Parathyroid adenoma (tissue), 2 donors: Measurements from ENCODE around the gene ROBO1.
"Not testable (repeated sequence)": the region's sequence is repeated elsewhere in the genome, so short reads cannot be mapped to it uniquely, and the experiment has no call there.

Experiments
- H2AFZ ChIP-seq: fragments of 300-600 bp; sonication (generic); one replicate; pipeline ENCODE4 v1.7.0; 2017; ENCODE audit warnings: antibody characterized with exemption, mild to moderate bottlenecking
- H3K27ac ChIP-seq: fragments of 300-600 bp; sonication (generic); one replicate; pipeline ENCODE4 v1.7.0; 2017
- H3K27me3 ChIP-seq: fragments of 300-600 bp; sonication (generic); one replicate; pipeline ENCODE4 v1.7.0; 2017; ENCODE audit warnings: low read length; ENCODE audit not compliant: control insufficient read depth, insufficient read depth
- H3K36me3 ChIP-seq: fragments of 300-600 bp; sonication (generic); one replicate; pipeline ENCODE4 v1.7.0; 2017; ENCODE audit warnings: low read length; ENCODE audit not compliant: control insufficient read depth, insufficient read depth
- H3K4me1 ChIP-seq: fragments of 300-600 bp; sonication (generic); one replicate; pipeline ENCODE4 v1.7.0; 2017; ENCODE audit warnings: control low read depth
- H3K4me2 ChIP-seq: fragments of 300-600 bp; sonication (generic); one replicate; pipeline ENCODE4 v1.7.0; 2017; ENCODE audit warnings: low read length
- H3K4me3 ChIP-seq: fragments of 300-600 bp; sonication (generic); one replicate; pipeline ENCODE4 v1.7.0; 2017; ENCODE audit warnings: low read depth, low read length
- H3K79me2 ChIP-seq: fragments of 300-600 bp; sonication (generic); one replicate; pipeline ENCODE4 v1.7.0; 2017; ENCODE audit warnings: control low read depth
- H3K9ac ChIP-seq: fragments of 300-600 bp; sonication (generic); one replicate; pipeline ENCODE4 v1.7.0; 2017; ENCODE audit warnings: mild to moderate bottlenecking
- H3K9me3 ChIP-seq: fragments of 300-600 bp; sonication (generic); one replicate; pipeline ENCODE4 v1.7.0; 2017; ENCODE audit warnings: low read length; ENCODE audit not compliant: control insufficient read depth
- CTCF ChIP-seq: fragments of 300-600 bp; sonication (generic); IDR thresholded peaks from one replicate; pipeline ENCODE4 v1.7.0; 2017; ENCODE audit warnings: antibody characterized with exemption, mild to moderate bottlenecking
- donor health status: primary hyperparathyroidism.

Gene ROBO1

DNA sequence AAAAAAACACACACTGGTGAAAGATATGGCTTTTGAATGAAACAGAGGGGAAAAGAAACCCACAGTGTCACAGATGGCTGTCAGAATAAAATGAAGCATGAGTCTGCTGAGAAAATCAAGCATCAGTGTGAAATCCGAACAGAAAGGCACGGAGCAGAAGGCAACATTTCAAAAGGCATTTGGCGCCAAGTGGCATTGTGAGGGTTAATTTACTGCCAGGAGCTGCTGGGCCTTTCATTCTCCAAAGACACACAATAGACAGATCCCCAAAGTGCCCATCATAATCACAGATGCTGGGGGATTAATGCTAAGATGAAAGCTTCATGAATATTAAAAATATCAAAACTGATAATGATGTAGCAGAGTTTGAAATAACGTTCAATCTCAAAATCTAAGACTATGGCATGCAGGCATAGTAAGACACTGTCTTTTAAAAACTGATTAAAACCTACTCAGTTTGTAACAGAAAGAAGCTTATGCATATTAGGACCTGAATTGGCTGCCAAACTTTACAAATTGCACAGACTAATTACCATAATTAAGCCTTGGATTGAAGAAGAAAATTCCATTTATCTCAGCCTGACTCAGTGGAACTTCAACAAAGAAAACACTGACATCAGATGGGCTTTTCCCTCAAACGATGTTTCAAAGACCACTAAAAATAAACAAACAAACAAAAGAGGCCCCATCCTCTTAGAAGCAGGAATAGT is 589.2 kb downstream of the ROBO1 start:
- H3K4me2 ChIP-seq = no peak overlapping the region
- no peaks in the 10 kb centered on the region for H3K4me1 ChIP-seq
- H3K79me2 ChIP-seq = no peaks in the 10 kb centered on the region
- no peaks in the 10 kb centered on the region for H3K9me3 ChIP-seq
- H3K9ac ChIP-seq = no peak overlapping the region
- H3K36me3 ChIP-seq = no peaks in the 10 kb centered on the region
- H2AFZ ChIP-seq = no peak overlapping the region
- H3K27ac ChIP-seq = no peak overlapping the region
- no peak for TF ChIP-seq CTCF
- no peaks in the 10 kb centered on the region for H3K27me3 ChIP-seq
- H3K4me3 ChIP-seq = no peak overlapping the region

GRCh38 chr3:79175870-79176269 is 591.9 kb downstream of the ROBO1 start:
- Histone ChIP-seq H3K79me2 (no peaks in the 10 kb centered on the region), H3K4me1 (no peaks in the 10 kb centered on the region), H3K27ac (no peak overlapping the region), H3K9me3 (no peaks in the 10 kb centered on the region), H3K27me3 (no peaks in the 10 kb centered on the region), H3K9ac (no peak overlapping the region), H3K4me2 (no peak overlapping the region), H3K4me3 (no peak overlapping the region), H2AFZ (no peak overlapping the region), H3K36me3 (no peaks in the 10 kb centered on the region)
- TF ChIP-seq CTCF = no peak

DNA sequence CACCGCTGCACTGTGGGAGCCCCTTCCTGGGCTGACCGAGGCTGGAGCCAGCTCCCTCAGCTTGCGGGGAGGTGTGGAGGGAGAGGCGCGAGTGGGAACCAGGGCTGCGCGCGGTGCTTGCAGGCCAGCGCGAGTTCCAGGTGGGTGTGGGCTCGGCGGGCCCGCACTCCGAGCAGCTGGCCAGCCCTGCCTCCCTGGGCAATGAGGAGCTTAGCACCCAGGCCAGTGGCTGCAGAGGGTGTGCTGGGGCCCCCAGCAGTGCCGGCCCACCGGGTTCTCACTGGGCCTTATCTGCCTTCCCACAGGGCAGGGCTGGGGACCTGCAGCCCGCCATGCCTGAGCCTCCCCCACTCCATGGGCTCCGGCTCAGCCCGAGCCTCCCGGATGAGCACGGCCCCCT is 594.5 kb downstream of the ROBO1 start:
- H3K9ac ChIP-seq, H3K27me3 ChIP-seq, H2AFZ ChIP-seq, H3K27ac ChIP-seq, H3K9me3 ChIP-seq, H3K4me3 ChIP-seq, H3K79me2 ChIP-seq, H3K4me1 ChIP-seq, H3K4me2 ChIP-seq, H3K36me3 ChIP-seq: not testable (repeated sequence)

- Histone ChIP-seq H3K4me3 (no peak overlapping the region), H3K9me3 (no peaks in the 10 kb centered on the region), H3K27ac (no peak overlapping the region), H3K9ac (no peak overlapping the region), H3K36me3 (no peaks in the 10 kb centered on the region), H3K27me3 (no peaks in the 10 kb centered on the region), H2AFZ (no peak overlapping the region), H3K4me2 (no peak overlapping the region), H3K79me2 (no peaks in the 10 kb centered on the region), H3K4me1 (no peaks in the 10 kb centered on the region)
- no peak for TF ChIP-seq CTCF
Measured at GRCh38 chr3:79172241-79172640, 595.6 kb downstream of the ROBO1 start.

- Histone ChIP-seq H3K4me1 (no peaks in the 10 kb centered on the region), H3K4me2 (no peak overlapping the region), H2AFZ (no peak overlapping the region), H3K27ac (no peak overlapping the region), H3K9me3 (no peaks in the 10 kb centered on the region), H3K36me3 (no peaks in the 10 kb centered on the region), H3K9ac (no peak overlapping the region), H3K27me3 (no peaks in the 10 kb centered on the region), H3K4me3 (no peak overlapping the region), H3K79me2 (no peaks in the 10 kb centered on the region)
- no peak for TF ChIP-seq CTCF
Measured at GRCh38 chr3:79170021-79170420, 597.8 kb downstream of the ROBO1 start.
